Thyroid gland (tissue), 4 donors: ENCODE measurements around the gene KIAA1671. TPM values are rescaled to one million over a fixed set of nuclear protein-coding genes. Genes with fewer than 3 reads are reported as not detected.

Experiments
- DNase-seq, 2 donors: peaks; one replicate each; pipeline ENCODE4 v3.0.0-alpha.2; 2019
- H3K27ac ChIP-seq, 3 donors: fragments of 200-600 bp; sonication (generic); 1 replicate in 2 of 3; 2 replicates in 1 of 3; pipeline ENCODE4 v1.5.1; 2016 to 2019; ENCODE audit warnings: mild to moderate bottlenecking in 1 of 3, moderate library complexity in 1 of 3
- H3K27me3 ChIP-seq: fragments of 200-600 bp; sonication (generic); one replicate; pipeline ENCODE4 v1.5.1; 2019
- H3K36me3 ChIP-seq, 2 donors: fragments of 200-600 bp; sonication (generic); one replicate each; pipeline ENCODE4 v1.5.1; 2016 to 2019
- H3K4me1 ChIP-seq, 2 donors: fragments of 200-600 bp; sonication (generic); one replicate each; pipeline ENCODE4 v1.5.1; 2017 to 2019
- H3K4me3 ChIP-seq, 3 donors: fragments of 200-600 bp; sonication (generic); replicated peaks in 1 of 3; 1 replicate in 2 of 3; 2 replicates in 1 of 3; pipeline ENCODE4 v1.5.1; 2016; ENCODE audit warnings: mild to moderate bottlenecking in 1 of 3
- H3K9me3 ChIP-seq: fragments of 200-600 bp; sonication (generic); one replicate; pipeline ENCODE4 v1.5.1; 2017
- CTCF ChIP-seq, 6 experiments: fragments of 200-600 bp in 3 of 6; fragments of 450-650 bp in 3 of 6; sonication (generic) in 3 of 6; IDR thresholded peaks; one replicate each; pipeline ENCODE4 v1.5.1; 2016 to 2019; ENCODE audit warnings: antibody characterized with exemption in 6 of 6, mild to moderate bottlenecking in 2 of 6, inconsistent platforms in 1 of 6, moderate library complexity in 1 of 6
- POLR2A ChIP-seq, 2 donors: fragments of 450-650 bp; IDR thresholded peaks; one replicate each; pipeline ENCODE4 v1.6.1; 2017; ENCODE audit warnings: antibody characterized with exemption in 2 of 2, mild to moderate bottlenecking in 2 of 2, moderate library complexity in 1 of 2
- WGBS, 2 donors: methylation state at CpG; one replicate each; pipeline ENCODE4 v1.1.5; 2017; 5-methylcytosine and 5-hydroxymethylcytosine counted together
- intact Hi-C: fragments of 100-400 bp; cut with DNase I; formaldehyde crosslinking; loops from one replicate; pipeline ENCODE4 v1.15.1; 2023
- total RNA-seq, 4 donors: library from RNA; depleted of rRNA; stranded (reverse); fragments of >200 nt; gene quantifications; one replicate each; pipeline ENCODE4 v1.2.3, GENCODE V29; 2016

Gene KIAA1671
- total RNA-seq, 4 donors from 2014 or later: 63.2 to 111 (median 79.7) TPM

- Histone ChIP-seq H3K27me3 (no peaks in the 10 kb centered on the region), H3K36me3 (no peaks in the 10 kb centered on the region), H3K27ac (peak overlapping the region; percentile 81 to 94 (median 94)), H3K9me3 (no peaks in the 10 kb centered on the region), H3K4me3 (no peak overlapping the region), H3K4me1 (peaks cover 48 to 67% of the 10 kb centered on the region in 2 donors)
- no peak for TF ChIP-seq CTCF (IDR thresholded peaks at IDR 0.05)
- peak in 1 of 2 donors; percentile 41 for TF ChIP-seq POLR2A (IDR thresholded peaks at IDR 0.05)
- intact Hi-C loops: no loop called here
- DNase-seq: peak; percentile 83 to 85
- 24 to 25% methylated on average over 9 of the region's 12 CpGs for WGBS, 2 donors
Measured at GRCh38 chr22:24977370-24978221, 25.1 kb downstream of the KIAA1671 start.

- H3K27me3 ChIP-seq: no peaks in the 10 kb centered on the region
- H3K4me3 ChIP-seq: no peak overlapping the region
- no peak for TF ChIP-seq POLR2A (IDR thresholded peaks at IDR 0.05)
- TF ChIP-seq CTCF (IDR thresholded peaks at IDR 0.05): no peak
- WGBS, 2 donors: 94 to 100% methylated on average over 1 of the region's 1 CpG
- no peaks in the 10 kb centered on the region for H3K36me3 ChIP-seq
- no peaks in the 10 kb centered on the region for H3K9me3 ChIP-seq
- intact Hi-C loops: no loop called here
- H3K27ac ChIP-seq: peak overlapping the region; percentile 81 to 94 (median 94)
- H3K4me1 ChIP-seq: peaks cover 55 to 74% of the 10 kb centered on the region in 2 donors
- no peak for DNase-seq
Measured at GRCh38 chr22:24978308-24978707, 25.8 kb downstream of the KIAA1671 start.

GRCh38 chr22:24981066-24981465, 28.6 kb downstream of the KIAA1671 start:
- no peaks in the 10 kb centered on the region for H3K9me3 ChIP-seq
- 25 to 61% methylated on average over 5 of the region's 5 CpGs for WGBS, 2 donors
- H3K27ac ChIP-seq: peak overlapping the region; percentile 72 to 82 (median 81)
- peak; percentile 58 to 66 for DNase-seq
- no peak overlapping the region for H3K4me3 ChIP-seq
- no peaks in the 10 kb centered on the region for H3K27me3 ChIP-seq
- peaks cover 56 to 83% of the 10 kb centered on the region in 2 donors for H3K4me1 ChIP-seq
- TF ChIP-seq POLR2A (IDR thresholded peaks at IDR 0.05): no peak
- TF ChIP-seq CTCF (IDR thresholded peaks at IDR 0.05): no peak
- H3K36me3 ChIP-seq: no peaks in the 10 kb centered on the region
- intact Hi-C loops: no loop called here

- H3K27ac ChIP-seq: peak overlapping the region; percentile 72 to 82 (median 81)
Measured at GRCh38 chr22:24981656-24982055, 29.1 kb downstream of the KIAA1671 start.

More at GRCh38 chr22:24981656-24982055, 29.1 kb downstream of the KIAA1671 start:
- TF ChIP-seq CTCF (IDR thresholded peaks at IDR 0.05): no peak
- H3K9me3 ChIP-seq: no peaks in the 10 kb centered on the region
- intact Hi-C loops: no loop called here
- H3K4me1 ChIP-seq: peaks cover 50 to 79% of the 10 kb centered on the region in 2 donors
- 52 to 68% methylated on average over 6 of the region's 6 CpGs for WGBS, 2 donors
- no peaks in the 10 kb centered on the region for H3K36me3 ChIP-seq
- no peak overlapping the region for H3K4me3 ChIP-seq
- DNase-seq: peak; percentile 76 to 79
- no peaks in the 10 kb centered on the region for H3K27me3 ChIP-seq
